H1 (cell line): ENCODE measurements around the gene HABP2. TPM values are rescaled to one million over a fixed set of nuclear protein-coding genes. Genes with fewer than 3 reads are reported as not detected.

Experiments used
- CTCF ChIA-PET: fragments of 300-600 bp; sonication (Branson Sonifier 250); formaldehyde crosslinking; loops from one replicate; lab custom pipeline; 2021; ENCODE audit not compliant: partially characterized antibody; lab: Charles Lee
- POLR2A ChIA-PET: fragments of 300-600 bp; sonication (Branson Sonifier 250); formaldehyde crosslinking; loops from one replicate; lab custom pipeline; 2021; ENCODE audit warnings: inconsistent platforms; ENCODE audit not compliant: partially characterized antibody; lab: Charles Lee
- DNase-seq, 2 experiments: peaks; one replicate each; pipeline versions ENCODE4 v3.0.0 to v3.0.0-alpha.2; 2010 to 2022; ENCODE audit warnings: low spot score in 2 of 2, low read depth in 1 of 2, mixed read lengths in 1 of 2
- FAIRE-seq: peaks from 2 replicates; lab custom pipeline; 2011; peaks lifted over from hg19 to GRCh38; lab: Jason Lieb, UNC
- H2AFZ ChIP-seq: 2 replicates; pipeline ENCODE4 v1.8.1; 2012; ENCODE audit warnings: low read length, inconsistent platforms
- H2AK5ac ChIP-seq: 2 replicates; pipeline ENCODE4 v1.6.1; 2013; ENCODE audit warnings: low read depth, low read length
- H2BK120ac ChIP-seq: replicated peaks from 2 replicates; pipeline ENCODE3; 2013; ENCODE audit warnings: low read depth, low read length, inconsistent platforms
- H2BK12ac ChIP-seq: 2 replicates; pipeline ENCODE4 v1.6.1; 2013; ENCODE audit warnings: low read depth, low read length
- H2BK15ac ChIP-seq: 2 replicates; pipeline ENCODE4 v1.6.1; 2013; ENCODE audit warnings: low read length
- H2BK20ac ChIP-seq: 2 replicates; pipeline ENCODE4 v1.6.1; 2013; ENCODE audit warnings: low read length
- H2BK5ac ChIP-seq: 2 replicates; pipeline ENCODE4 v1.6.1; 2013; ENCODE audit warnings: low read depth, low read length
- H3K14ac ChIP-seq: 2 replicates; pipeline ENCODE4 v1.6.1; 2013; ENCODE audit warnings: inconsistent platforms; ENCODE audit not compliant: insufficient read length
- H3K18ac ChIP-seq: 2 replicates; pipeline ENCODE4 v1.6.1; 2013; ENCODE audit warnings: low read length; ENCODE audit errors: extremely low read depth
- H3K23ac ChIP-seq: 2 replicates; pipeline ENCODE4 v1.6.1; 2013; ENCODE audit warnings: inconsistent platforms; ENCODE audit not compliant: insufficient read length
- H3K23me2 ChIP-seq: 2 replicates; pipeline ENCODE4 v1.6.1; 2013; ENCODE audit warnings: low read depth, low read length
- H3K27ac ChIP-seq: 2 replicates; pipeline ENCODE4 v1.6.1; 2011; ENCODE audit warnings: low read depth, low read length, inconsistent platforms
- H3K27me3 ChIP-seq, 4 experiments: replicated peaks in 1 of 4; 1 replicate in 1 of 4; 2 replicates in 3 of 4; pipeline versions ENCODE4 v1.6.1 to v1.8.1; 2011 to 2013; ENCODE audit warnings: low read length in 3 of 4, mild to moderate bottlenecking in 3 of 4, inconsistent platforms in 2 of 4, mixed read lengths in 2 of 4, moderate library complexity in 1 of 4; ENCODE audit not compliant: control insufficient read depth in 3 of 4, insufficient read depth in 3 of 4; ENCODE audit errors: extremely low read depth in 1 of 4
- H3K36me3 ChIP-seq, 4 experiments: 2 replicates each; pipeline versions ENCODE4 v1.6.1 to v1.8.1; 2011 to 2013; ENCODE audit warnings: mild to moderate bottlenecking in 4 of 4, low read length in 3 of 4, moderate library complexity in 2 of 4, control low read depth in 1 of 4, inconsistent platforms in 1 of 4; ENCODE audit not compliant: insufficient read depth in 4 of 4, control insufficient read depth in 2 of 4
- H3K4ac ChIP-seq: replicated peaks from 2 replicates; pipeline ENCODE3; 2013; ENCODE audit warnings: low read length, low read depth, mixed read lengths, inconsistent platforms; ENCODE audit not compliant: insufficient read length
- H3K4me1 ChIP-seq, 4 experiments: replicated peaks in 1 of 4; 1 replicate in 1 of 4; 2 replicates in 3 of 4; pipeline versions ENCODE4 v1.6.1 to v1.8.1; 2011 to 2013; ENCODE audit warnings: low read length in 3 of 4, inconsistent platforms in 2 of 4, mixed read lengths in 1 of 4; ENCODE audit not compliant: insufficient read depth in 4 of 4, control insufficient read depth in 3 of 4
- H3K4me2 ChIP-seq, 2 experiments: 2 replicates each; pipeline versions ENCODE4 v1.6.1 to v1.8.1; 2011 to 2013; ENCODE audit warnings: low read depth in 2 of 2, low read length in 2 of 2, control low read depth in 1 of 2, inconsistent platforms in 1 of 2, mild to moderate bottlenecking in 1 of 2; ENCODE audit not compliant: insufficient read depth in 1 of 2
- H3K4me3 ChIP-seq, 4 experiments: fragments of 200-600, 300-600 bp in 1 of 4; sonication (generic), shearing (Covaris generic), sonication (Bioruptor Twin) in 1 of 4; 2 replicates each; pipeline versions ENCODE4 v1.5.1 to v1.8.1; 2011 to 2016; ENCODE audit warnings: low read length in 4 of 4, low read depth in 3 of 4, control low read depth in 2 of 4, inconsistent platforms in 2 of 4, mild to moderate bottlenecking in 2 of 4, mixed read lengths in 1 of 4, moderate library complexity in 1 of 4; ENCODE audit not compliant: insufficient read depth in 2 of 4; ENCODE audit errors: extremely low read depth in 1 of 4
- H3K56ac ChIP-seq: replicated peaks from 2 replicates; pipeline ENCODE3; 2013; ENCODE audit warnings: low read depth, mild to moderate bottlenecking, mixed read lengths, low read length, inconsistent platforms; ENCODE audit not compliant: insufficient read length
- H3K79me1 ChIP-seq: 2 replicates; pipeline ENCODE4 v1.6.1; 2013; ENCODE audit warnings: low read depth, low read length, control low read depth
- H3K79me2 ChIP-seq, 2 experiments: 2 replicates each; pipeline versions ENCODE4 v1.6.1 to v1.8.1; 2012 to 2013; ENCODE audit warnings: low read length in 2 of 2, mild to moderate bottlenecking in 2 of 2, inconsistent platforms in 1 of 2; ENCODE audit not compliant: insufficient read depth in 2 of 2, control insufficient read depth in 1 of 2
- H3K9ac ChIP-seq, 4 experiments: replicated peaks in 1 of 4; 1 replicate in 1 of 4; 2 replicates in 3 of 4; pipeline versions ENCODE4 v1.6.1 to v1.8.1; 2011 to 2013; ENCODE audit warnings: low read depth in 3 of 4, low read length in 3 of 4, control low read depth in 2 of 4, mild to moderate bottlenecking in 2 of 4, moderate library complexity in 2 of 4, inconsistent platforms in 1 of 4; ENCODE audit errors: extremely low read depth in 1 of 4
- H3K9me3 ChIP-seq, 2 experiments: 2 replicates each; pipeline versions ENCODE4 v1.6.1 to v1.8.1; 2012 to 2013; ENCODE audit warnings: mild to moderate bottlenecking in 2 of 2, moderate library complexity in 2 of 2, control low read depth in 1 of 2, inconsistent platforms in 1 of 2, low read depth in 1 of 2, low read length in 1 of 2, mixed read lengths in 1 of 2; ENCODE audit not compliant: insufficient read depth in 2 of 2
- H4K20me1 ChIP-seq, 2 experiments: replicated peaks in 1 of 2; 2 replicates each; pipeline versions ENCODE3 to v1.8.1; 2011 to 2013; ENCODE audit warnings: inconsistent platforms in 2 of 2, low read length in 2 of 2, mild to moderate bottlenecking in 1 of 2; ENCODE audit not compliant: insufficient read depth in 2 of 2, control insufficient read depth in 1 of 2
- H4K5ac ChIP-seq: 2 replicates; pipeline ENCODE4 v1.6.1; 2013; ENCODE audit warnings: low read length, low read depth, mixed read lengths, inconsistent platforms; ENCODE audit not compliant: insufficient read length
- H4K8ac ChIP-seq: 2 replicates; pipeline ENCODE4 v1.8.0; 2013; ENCODE audit warnings: mild to moderate bottlenecking, moderate library complexity, low read length, inconsistent platforms; ENCODE audit not compliant: insufficient read depth; ENCODE audit errors: extremely low read depth
- H4K91ac ChIP-seq: replicated peaks from 2 replicates; pipeline ENCODE3; 2013; ENCODE audit warnings: low read length, mixed read lengths, inconsistent platforms; ENCODE audit not compliant: insufficient read length
- EGR1 ChIP-seq: IDR thresholded peaks from 2 replicates; pipeline ENCODE4 v1.6.1; 2011; ENCODE audit warnings: low read depth, low read length, borderline replicate concordance
- JUN ChIP-seq: IDR thresholded peaks from 2 replicates; pipeline ENCODE4 v1.6.1; 2011; ENCODE audit warnings: low read depth, mild to moderate bottlenecking, improper control_type of control experiment, low read length
- KDM1A ChIP-seq: fragments of 200-600, 300-600 bp; sonication (generic); IDR thresholded peaks from 2 replicates; pipeline ENCODE4 v1.7.1; 2016; ENCODE audit warnings: mild to moderate bottlenecking, low read length, borderline replicate concordance
- KDM4A ChIP-seq: IDR thresholded peaks from one replicate; pipeline ENCODE4 v1.7.1; 2012; ENCODE audit warnings: low read depth, mild to moderate bottlenecking, moderate library complexity, low read length, inconsistent platforms; ENCODE audit not compliant: severe bottlenecking
- KDM5A ChIP-seq: fragments of 200-600 bp; IDR thresholded peaks from 2 replicates; pipeline ENCODE4 v1.7.1; 2012; ENCODE audit warnings: mild to moderate bottlenecking, low read length, inconsistent platforms, mixed read lengths
- PHF8 ChIP-seq: fragments of 200-600 bp; sonication (generic); conservative IDR thresholded peaks from 2 replicates; pipeline ENCODE4 v1.7.1; 2012; ENCODE audit warnings: low read depth, mild to moderate bottlenecking, inconsistent platforms, low read length, moderate library complexity
- POLR2AphosphoS5 ChIP-seq: IDR thresholded peaks from 2 replicates; pipeline ENCODE4 v1.6.1; 2011; ENCODE audit warnings: low read depth, low read length
- SUZ12 ChIP-seq: fragments of 200-600 bp; sonication (generic); IDR thresholded peaks from 2 replicates; pipeline ENCODE4 v1.6.1; 2012; ENCODE audit warnings: mild to moderate bottlenecking, inconsistent platforms, low read length, moderate library complexity, mixed read lengths
- YY1 ChIP-seq: IDR thresholded peaks from 2 replicates; pipeline ENCODE4 v1.6.1; 2011; ENCODE audit warnings: low read depth, mild to moderate bottlenecking, low read length
- WGBS, 2 experiments: shearing (Covaris generic) in 1 of 2; methylation state at CpG; one replicate each; pipeline versions ENCODE4 v1.1.6 to v1.1.7; 2013 to 2015; ENCODE audit warnings: low lambda C conversion rate in 2 of 2, mixed read lengths in 2 of 2, inconsistent platforms in 1 of 2, low coverage in 1 of 2, missing lambda C conversion rate in 1 of 2; ENCODE audit not compliant: insufficient replicate concordance in 2 of 2, insufficient coverage in 1 of 2, insufficient read length in 1 of 2; ENCODE audit errors: extremely low coverage in 1 of 2, missing lambda C conversion rate in 1 of 2; 5-methylcytosine and 5-hydroxymethylcytosine counted together
- polyA plus RNA-seq, 7 experiments: library from polyadenylated mRNA; depleted of rRNA in 3 of 7; stranded (reverse) in 5 of 7; unstranded in 2 of 7; fragments of >200 nt in 5 of 7; fragments of 200-250 nt in 2 of 7; gene quantifications; 1 replicate in 5 of 7; 2 replicates in 1 of 7; 4 replicates in 1 of 7; pipeline versions ENCODE4 v1.2.1 to v1.2.3, GENCODE V29; 2011 to 2013; ENCODE audit warnings: missing spikeins in 2 of 7, mixed read lengths in 2 of 7
- total RNA-seq: library from RNA; stranded (reverse); fragmentation: NEBNext Ultra II Directional; extraction: Animal tissue kit (Norgen Biotek cat#: 25700); gene quantifications from 2 replicates; pipeline ENCODE4 v1.2.1, GENCODE V29; 2021
- TF ChIP-seq, protein P1 (sequence below), 3 experiments: IDR thresholded peaks; 1 replicate in 2 of 3; 2 replicates in 1 of 3; pipeline versions ENCODE4 v1.5.1 to v1.6.1; 2011; ENCODE audit warnings: low read length in 3 of 3, mild to moderate bottlenecking in 3 of 3, inconsistent platforms in 2 of 3, low read depth in 1 of 3, moderate library complexity in 1 of 3; ENCODE audit not compliant: insufficient read depth in 1 of 3; ENCODE audit errors: control extremely low read depth in 1 of 3
- TF ChIP-seq, protein P2 (sequence below): IDR thresholded peaks from 2 replicates; pipeline ENCODE4 v1.6.1; 2012; ENCODE audit warnings: inconsistent platforms

Gene HABP2
- total and polyA plus RNA-seq, 2 of the 8 experiments (the other 6 are each of a cell fraction or from before 2014, with no cell fraction given) = not detected

DNA sequence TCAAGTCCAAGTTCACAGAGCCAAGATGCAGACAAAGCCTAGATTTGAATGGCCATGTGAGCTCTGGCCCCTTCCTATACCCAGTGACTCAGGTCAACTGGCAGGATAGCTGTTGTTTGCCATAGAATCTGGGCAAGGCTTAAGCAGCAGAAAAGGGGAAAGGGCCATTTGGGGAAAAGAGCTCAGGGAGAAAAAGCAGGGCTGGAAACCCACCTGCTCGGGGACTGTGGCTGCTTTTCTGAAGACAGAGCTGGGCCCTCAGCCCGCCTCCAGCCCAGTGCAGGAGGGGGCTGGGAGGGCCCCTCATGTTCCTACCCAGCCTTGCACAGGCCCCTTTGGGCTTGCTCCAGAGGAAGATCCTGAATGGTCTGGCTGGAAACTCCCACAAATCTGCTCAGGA is 32.6 kb upstream of the HABP2 start:
- Histone ChIP-seq H4K5ac (no peak overlapping the region), H3K9me3 (no peaks in the 10 kb centered on the region), H4K20me1 (no peaks in the 10 kb centered on the region), H3K23me2 (no peaks in the 10 kb centered on the region), H2AK5ac (no peak overlapping the region), H3K18ac (no peak overlapping the region), H3K79me2 (no peaks in the 10 kb centered on the region), H3K14ac (no peak overlapping the region), H3K27ac (no peak overlapping the region), H3K27me3 (no peaks in the 10 kb centered on the region; a peak in 1 of 7 replicates), H2BK20ac (no peak overlapping the region), H4K91ac (no peak overlapping the region), H2BK5ac (no peak overlapping the region), H2BK120ac (no peak overlapping the region), H3K56ac (no peak overlapping the region), H2BK12ac (no peak overlapping the region), H3K36me3 (no peaks in the 10 kb centered on the region), H3K23ac (no peak overlapping the region), H3K4ac (no peak overlapping the region), H4K8ac (no peak overlapping the region), H3K4me3 (no peak overlapping the region), H2BK15ac (no peak overlapping the region), H3K79me1 (no peaks in the 10 kb centered on the region), H3K4me1 (no peaks in the 10 kb centered on the region), H2AFZ (no peak overlapping the region), H3K4me2 (no peak overlapping the region), H3K9ac (no peak overlapping the region)
- ChIA-PET POLR2A (no interaction called here), CTCF (interaction anchor here (0.6 to 5.8 kb wide), 51 partner anchors 9 to 1085 kb away, joined by 3 to 57 read pairs (median 4); no protein-coding TSS in a partner anchor)
- DNase-seq = no peak
- 82% methylated on average over 2 of the region's 2 CpGs; no CpG with 5 or more reads in 1 of the 2 experiments for WGBS, 2 experiments
- FAIRE-seq = no peak
- no peak for TF ChIP-seq KDM5A
- TF ChIP-seq, protein P1, sequence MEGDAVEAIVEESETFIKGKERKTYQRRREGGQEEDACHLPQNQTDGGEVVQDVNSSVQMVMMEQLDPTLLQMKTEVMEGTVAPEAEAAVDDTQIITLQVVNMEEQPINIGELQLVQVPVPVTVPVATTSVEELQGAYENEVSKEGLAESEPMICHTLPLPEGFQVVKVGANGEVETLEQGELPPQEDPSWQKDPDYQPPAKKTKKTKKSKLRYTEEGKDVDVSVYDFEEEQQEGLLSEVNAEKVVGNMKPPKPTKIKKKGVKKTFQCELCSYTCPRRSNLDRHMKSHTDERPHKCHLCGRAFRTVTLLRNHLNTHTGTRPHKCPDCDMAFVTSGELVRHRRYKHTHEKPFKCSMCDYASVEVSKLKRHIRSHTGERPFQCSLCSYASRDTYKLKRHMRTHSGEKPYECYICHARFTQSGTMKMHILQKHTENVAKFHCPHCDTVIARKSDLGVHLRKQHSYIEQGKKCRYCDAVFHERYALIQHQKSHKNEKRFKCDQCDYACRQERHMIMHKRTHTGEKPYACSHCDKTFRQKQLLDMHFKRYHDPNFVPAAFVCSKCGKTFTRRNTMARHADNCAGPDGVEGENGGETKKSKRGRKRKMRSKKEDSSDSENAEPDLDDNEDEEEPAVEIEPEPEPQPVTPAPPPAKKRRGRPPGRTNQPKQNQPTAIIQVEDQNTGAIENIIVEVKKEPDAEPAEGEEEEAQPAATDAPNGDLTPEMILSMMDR (IDR thresholded peaks at IDR 0.05; ENCODE audit: control extremely low read depth in 1 of 3, insufficient read depth in 1 of 3, low read depth in 1 of 3, low read length in 3 of 3) = no peak
- TF ChIP-seq POLR2AphosphoS5 = no peak
- no peak for TF ChIP-seq KDM1A
- no peak for TF ChIP-seq EGR1
- TF ChIP-seq, protein P2, sequence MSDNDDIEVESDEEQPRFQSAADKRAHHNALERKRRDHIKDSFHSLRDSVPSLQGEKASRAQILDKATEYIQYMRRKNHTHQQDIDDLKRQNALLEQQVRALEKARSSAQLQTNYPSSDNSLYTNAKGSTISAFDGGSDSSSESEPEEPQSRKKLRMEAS = no peak
- no peak for TF ChIP-seq SUZ12
- TF ChIP-seq KDM4A = no peak
- no peak for TF ChIP-seq PHF8
- no peak for TF ChIP-seq JUN
- no peak for TF ChIP-seq YY1
